LHCN-M2 (cell line): Measurements from ENCODE around the gene PIM2. TPM values are rescaled to one million over a fixed set of nuclear protein-coding genes. Genes with fewer than 3 reads are reported as not detected.

Experiments used
- DNase-seq: peaks from one replicate; pipeline ENCODE4 v3.0.0-alpha.2; 2012; ENCODE audit warnings: low read depth
- total RNA-seq: library from RNA; depleted of rRNA; stranded (reverse); fragments of >200 nt; gene quantifications from 2 replicates; pipeline ENCODE4 v1.2.3, GENCODE V29; 2014

The PIM2 gene
- total RNA-seq, 1 experiment from 2014 or later = 10.7 TPM

DNA sequence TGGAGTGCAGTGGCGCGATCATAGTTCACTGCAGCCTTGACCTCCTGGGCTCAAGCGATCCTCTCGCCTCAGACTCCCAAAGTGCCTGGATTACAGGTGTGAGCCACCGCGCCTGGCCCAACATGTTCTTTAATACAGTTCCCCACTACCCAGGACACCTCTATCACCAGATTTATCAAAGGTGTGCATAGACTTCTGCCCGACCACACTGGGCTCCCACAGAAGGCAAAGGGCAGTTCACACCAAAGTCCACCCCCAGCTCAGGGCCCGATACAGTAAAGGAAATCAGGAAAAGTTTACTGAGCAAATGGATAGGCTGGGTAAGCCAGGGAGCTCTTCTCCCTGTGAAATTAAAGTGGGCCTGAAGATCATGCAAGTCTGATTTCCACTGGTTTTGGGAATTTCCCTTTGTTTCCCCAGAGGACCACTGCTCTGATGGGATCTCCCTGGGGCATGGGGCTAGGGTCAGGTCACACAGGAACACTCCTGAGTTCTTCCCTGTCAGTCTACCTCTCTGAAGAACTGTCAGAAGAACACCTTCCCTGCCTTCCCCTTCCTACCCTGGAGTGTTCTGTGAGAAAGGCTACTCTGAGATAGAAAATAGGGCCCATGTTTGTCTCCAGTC is 17.7 kb upstream of the PIM2 start:
- no peak for DNase-seq

- DNase-seq = no peak
Measured at GRCh38 chrX:48935301-48935670, 16.5 kb upstream of the PIM2 start.

- DNase-seq = no peak
Measured at GRCh38 chrX:48934581-48935300, 15.9 kb upstream of the PIM2 start.

DNA sequence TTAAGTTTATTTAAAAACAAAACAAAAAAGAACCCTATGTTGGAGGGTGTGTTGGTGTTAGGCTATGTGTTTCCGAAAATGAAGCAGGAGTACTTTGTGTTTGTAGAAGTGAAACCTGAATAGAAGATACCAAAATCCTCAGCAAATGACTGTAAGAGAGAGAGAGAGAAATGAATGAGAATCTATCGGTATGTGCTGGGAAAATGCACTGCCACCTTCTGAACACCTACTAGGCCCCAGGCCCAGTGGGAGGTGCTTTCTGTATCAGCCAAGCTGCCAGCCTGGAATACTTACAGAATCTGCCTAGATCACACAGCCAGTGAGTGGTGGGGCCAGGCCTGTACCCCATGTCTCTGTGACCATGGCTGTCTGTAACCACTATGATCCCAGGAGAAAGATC is 14.9 kb upstream of the PIM2 start:
- no peak for DNase-seq

DNA sequence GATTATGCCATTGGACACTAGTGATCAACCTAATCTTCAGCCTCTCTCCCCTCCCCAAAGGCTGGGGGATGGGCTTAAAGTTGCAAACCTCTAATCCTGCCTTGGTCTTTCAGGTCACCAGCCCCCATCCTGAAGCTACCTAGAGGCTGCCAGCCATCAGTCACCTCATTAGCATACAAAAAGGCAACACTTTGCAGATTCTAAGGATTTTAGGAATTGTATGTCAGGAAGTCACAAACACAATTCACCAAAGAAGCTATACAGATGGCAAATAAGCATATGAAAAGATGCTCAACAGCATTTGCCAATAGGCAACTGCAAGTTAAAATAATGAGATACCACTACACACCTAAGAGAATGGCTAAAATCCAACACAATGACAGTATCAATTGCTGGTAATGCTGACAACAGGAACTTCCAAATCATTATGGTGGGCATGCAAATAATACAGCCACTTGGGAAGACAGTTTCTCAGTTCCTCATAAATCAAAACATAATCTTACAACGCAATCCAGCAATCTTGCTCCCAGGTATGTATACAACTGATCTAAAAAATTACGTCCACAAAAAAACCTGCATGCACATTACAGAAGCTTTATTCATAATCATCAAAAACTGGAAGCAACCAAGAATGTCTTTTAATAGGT is 9.0 kb upstream of the PIM2 start:
- DNase-seq = no peak

DNA sequence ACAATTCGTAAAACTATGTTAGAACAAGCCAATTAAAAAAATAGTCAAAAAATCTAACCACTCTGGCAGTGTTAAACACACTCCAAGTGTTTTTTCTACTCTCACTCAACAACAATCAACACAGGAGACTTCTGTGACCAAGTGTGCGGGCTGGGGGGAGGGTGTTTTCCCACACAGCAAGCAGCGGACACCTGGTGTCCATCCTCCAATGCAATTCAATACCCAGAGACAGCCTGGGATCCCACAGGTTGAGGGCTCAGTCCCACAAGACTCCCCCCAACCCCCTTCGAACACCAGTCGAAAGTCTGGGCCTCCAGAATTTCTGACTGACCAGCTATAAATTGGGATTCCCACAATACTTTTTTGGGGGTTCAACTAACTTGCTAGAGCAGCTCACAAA is 8.3 kb upstream of the PIM2 start:
- no peak for DNase-seq

DNA sequence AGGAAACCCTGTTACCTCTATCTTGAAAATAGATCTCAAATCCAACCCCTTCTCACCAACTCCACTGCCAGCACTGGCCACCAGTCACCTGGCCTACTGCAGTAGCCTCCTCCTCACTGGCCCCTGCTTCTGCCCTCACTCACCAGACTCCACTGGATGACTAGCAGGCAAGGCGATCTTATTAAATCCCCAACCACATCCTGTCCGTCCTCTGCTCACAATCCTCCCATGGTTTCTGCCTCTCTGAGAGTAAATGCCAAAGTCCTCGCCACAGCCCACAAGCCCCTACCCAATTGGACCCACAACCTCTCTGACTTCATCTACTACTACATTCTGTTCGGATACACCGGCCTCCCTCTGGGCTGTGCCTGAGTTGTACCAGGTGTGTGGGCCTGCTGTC is 5.4 kb upstream of the PIM2 start:
- DNase-seq = no peak

DNA sequence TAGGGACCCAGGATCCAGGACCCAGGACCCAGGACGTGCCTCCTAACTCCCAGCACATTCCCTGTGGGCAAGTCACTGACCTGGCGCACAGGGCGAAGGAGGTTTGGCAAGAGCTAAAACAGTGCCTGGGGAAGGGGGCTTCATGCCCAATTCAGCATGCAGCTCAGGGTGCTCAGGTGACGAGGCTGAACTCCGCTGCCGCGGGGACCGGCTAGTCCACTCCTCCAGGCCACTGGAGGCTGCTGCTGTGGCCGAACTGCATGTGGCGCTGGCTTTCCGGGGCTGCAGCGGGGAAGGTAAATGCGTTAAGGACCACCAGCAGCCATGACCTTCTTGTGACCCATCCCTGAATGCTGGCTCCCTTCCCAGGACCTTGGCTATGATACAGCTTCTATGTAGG is 4.9 kb upstream of the PIM2 start:
- DNase-seq = no peak

DNA sequence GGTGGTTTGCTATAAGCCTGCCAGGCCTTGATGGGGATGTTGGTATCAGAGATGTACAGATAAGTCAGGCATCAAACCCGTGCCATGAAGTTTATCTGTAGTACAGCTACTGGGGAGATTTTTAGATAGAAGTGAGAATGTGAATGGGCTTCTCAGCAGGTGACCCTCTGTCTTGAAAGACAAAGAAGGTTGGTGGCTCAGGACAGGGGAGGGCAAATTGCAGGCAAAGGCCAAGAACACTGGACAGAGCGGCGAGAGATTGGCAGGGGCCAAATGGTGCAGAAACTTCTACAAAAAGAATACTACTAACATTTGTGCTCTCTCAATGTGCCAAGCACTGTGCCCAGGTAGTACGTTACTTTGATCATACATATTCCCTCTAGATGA is 1.9 kb upstream of the PIM2 start:
- no peak for DNase-seq

GRCh38 chrX:48919947-48920717 is 1.3 kb upstream of the PIM2 start:
- DNase-seq = no peak

DNA sequence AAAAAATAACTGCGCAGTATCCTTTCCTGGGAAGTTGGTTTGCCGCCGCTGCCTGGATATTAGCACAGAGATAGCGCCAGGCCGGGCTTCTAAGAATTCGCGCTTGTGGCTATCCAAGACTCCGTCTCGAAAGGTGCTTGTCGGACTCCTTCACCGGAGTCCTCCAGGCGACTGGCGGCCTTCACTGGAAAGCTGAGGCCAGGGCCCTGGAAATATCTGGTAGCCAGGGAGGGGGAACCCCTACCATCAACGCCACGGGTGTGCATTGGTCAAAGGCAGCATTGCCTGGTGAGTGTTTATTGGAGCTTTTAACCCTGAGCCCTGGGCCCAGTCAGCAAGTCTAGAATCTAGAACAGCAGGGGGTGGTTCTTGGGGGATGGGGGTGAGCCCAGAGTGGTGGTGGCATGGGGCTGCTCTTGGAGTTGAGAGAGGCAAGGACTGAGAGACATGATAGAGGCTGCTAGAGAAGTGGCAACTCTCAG is 577 bp upstream of the PIM2 start:
- peak; percentile 14 for DNase-seq

DNA sequence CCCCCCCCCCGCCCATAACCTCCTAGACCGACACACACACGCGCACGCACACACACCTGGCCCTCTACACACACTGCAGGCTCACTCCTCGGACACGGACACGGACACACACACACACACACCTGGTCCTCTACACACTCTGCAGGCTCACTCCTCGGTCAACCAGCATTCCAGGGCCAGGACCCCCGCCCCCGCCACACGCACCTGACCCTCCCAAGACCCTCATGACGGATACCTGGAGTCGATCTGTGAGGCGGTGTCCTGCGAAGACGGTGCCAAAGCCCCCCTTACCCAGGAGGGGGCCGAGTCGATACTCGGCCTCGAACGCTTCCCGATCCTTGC is 552 bp downstream of the PIM2 start:
- DNase-seq = no peak

DNA sequence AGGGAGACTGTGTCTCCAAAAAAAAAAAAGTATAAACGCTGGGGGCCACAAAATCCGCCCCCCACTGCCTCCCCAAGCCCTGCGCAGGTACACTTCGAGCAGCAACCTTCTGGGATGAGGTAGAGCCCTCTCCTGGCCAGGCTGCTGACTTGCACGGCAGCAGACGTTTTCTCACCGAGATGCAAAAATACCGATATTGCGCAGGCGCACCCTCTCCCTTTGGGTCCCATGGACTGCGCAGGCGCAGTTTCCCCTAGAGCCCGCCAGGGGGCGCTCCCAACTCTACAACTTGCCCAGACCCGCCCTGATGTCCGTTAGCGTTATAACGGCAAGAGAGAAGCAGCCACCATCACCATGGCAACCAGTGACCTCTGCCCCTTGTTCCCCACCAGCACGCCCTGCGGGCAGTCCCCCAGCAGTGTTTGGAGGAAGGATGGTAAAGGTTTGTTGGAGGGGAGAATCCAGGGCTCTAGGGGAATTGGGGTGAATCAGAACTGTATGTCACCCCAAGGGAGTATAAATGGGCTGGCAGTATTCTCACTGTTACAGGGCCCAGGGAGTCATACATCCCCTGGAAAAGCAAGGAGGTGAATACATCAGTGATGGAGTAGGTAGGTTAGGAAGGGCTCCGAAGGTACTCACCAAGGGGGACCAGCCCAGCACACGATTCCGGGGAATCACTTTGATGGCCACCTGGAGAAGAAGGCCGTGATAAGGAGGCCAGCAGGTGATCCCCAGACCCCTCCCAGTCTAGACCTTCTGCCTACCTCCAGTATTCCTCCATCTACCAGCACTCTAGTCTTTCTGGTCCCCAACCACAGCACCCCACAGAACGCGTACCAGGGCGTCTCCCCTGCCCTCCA is 1.5 kb downstream of the PIM2 start:
- peak; percentile 88 for DNase-seq

GRCh38 chrX:48914593-48915493 is 4.0 kb downstream of the PIM2 start:
- no peak for DNase-seq

- DNase-seq = no peak
Measured at GRCh38 chrX:48913605-48914366, 5.0 kb downstream of the PIM2 start.

DNA sequence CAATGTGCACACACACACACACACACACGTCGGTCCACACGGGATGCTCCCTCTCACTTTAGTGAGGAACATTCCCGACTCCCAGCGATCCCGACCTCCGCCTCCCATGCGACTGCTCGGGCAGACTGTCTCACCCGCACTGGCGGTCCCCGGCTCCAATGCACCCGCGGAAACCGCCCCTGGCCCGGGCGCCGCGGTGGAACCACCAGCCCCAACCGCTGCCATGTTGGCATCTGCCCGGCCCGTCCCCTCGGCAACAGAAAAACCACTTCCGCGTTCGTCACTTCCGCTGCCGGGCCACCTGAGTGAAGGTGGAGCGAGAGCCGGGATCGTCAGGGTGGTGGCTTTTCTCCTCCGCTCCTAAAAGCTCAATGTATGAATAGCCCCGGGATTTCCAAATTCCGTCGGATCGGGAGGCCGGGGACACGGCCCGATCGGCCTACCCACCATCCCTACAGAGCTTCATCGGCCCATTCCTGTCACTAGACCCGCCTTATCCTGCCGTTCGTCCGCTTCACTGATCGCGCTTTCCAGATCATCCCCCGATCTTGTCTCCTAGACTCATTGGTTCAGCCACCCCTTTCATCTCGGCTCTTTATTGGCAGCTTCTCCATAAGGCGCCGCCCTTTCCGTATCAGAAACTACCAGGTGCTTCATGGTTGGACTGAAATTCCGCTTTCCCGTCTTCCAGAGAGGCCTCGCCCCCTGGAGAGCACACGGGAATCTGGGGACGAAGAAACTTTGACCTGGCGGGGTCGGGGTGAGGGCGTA is 7.2 kb downstream of the PIM2 start, which contains the start of gene SLC35A2:
Gene SLC35A2, minus strand, starts transcription at position 235 of the 771 bp plus-strand sequence. Its CDS starts 10 bp downstream, at position 225.
- DNase-seq = peak; percentile 63

- DNase-seq = peak; percentile 36
Measured at GRCh38 chrX:48910926-48911411, 7.9 kb downstream of the PIM2 start.

DNA sequence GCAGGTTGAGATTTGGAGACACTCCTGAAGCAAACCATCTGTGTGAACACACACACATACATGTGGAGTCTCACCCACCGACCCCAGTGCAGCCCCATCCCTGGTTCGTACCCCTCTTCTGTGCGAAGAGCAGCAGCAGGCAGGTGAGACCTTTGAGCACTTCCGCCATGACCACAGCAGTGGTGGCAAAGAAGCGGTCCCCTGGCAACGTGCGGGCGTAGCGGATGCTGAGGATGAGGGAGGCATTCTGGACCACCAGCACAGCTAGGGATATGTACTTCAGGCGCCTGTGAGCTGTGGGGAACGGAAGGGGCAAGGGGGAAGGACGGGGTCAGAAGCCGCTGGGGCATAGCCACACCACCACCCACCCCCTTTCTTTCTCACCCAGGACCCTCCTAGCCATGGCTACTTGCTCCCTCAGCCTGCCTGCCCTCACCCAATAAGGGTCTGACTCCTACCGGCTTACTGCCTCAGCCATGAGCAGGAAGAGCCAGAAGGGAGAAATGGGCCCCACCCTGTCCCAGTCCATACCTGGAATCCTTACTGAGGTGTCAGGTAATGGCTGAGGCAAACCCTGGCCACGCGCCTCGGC is 9.0 kb downstream of the PIM2 start:
- DNase-seq = no peak
